Ovary (tissue), 3 donors: ENCODE data around the gene PAQR5.

Experiments
- EP300 ChIP-seq: sonication (generic); formaldehyde crosslinking; IDR thresholded peaks from one replicate; pipeline ENCODE4 v1.6.1; 2017; ENCODE audit warnings: antibody characterized with exemption
- POLR2A ChIP-seq: fragments of 450-650 bp; IDR thresholded peaks from one replicate; pipeline ENCODE4 v1.6.1; 2017; ENCODE audit warnings: antibody characterized with exemption, mild to moderate bottlenecking, moderate library complexity
- TF ChIP-seq, protein P1 (sequence below), 3 donors: fragments of 450-650 bp in 2 of 3; fragments of 200-600 bp in 1 of 3; IDR thresholded peaks; one replicate each; pipeline versions ENCODE4 v1.5.1 to v1.8.0; 2016 to 2022; ENCODE audit warnings: antibody characterized with exemption in 3 of 3, mild to moderate bottlenecking in 1 of 3
- donor health status: DM: no; HTN: no; CAD: no.

- TF ChIP-seq, protein P1, sequence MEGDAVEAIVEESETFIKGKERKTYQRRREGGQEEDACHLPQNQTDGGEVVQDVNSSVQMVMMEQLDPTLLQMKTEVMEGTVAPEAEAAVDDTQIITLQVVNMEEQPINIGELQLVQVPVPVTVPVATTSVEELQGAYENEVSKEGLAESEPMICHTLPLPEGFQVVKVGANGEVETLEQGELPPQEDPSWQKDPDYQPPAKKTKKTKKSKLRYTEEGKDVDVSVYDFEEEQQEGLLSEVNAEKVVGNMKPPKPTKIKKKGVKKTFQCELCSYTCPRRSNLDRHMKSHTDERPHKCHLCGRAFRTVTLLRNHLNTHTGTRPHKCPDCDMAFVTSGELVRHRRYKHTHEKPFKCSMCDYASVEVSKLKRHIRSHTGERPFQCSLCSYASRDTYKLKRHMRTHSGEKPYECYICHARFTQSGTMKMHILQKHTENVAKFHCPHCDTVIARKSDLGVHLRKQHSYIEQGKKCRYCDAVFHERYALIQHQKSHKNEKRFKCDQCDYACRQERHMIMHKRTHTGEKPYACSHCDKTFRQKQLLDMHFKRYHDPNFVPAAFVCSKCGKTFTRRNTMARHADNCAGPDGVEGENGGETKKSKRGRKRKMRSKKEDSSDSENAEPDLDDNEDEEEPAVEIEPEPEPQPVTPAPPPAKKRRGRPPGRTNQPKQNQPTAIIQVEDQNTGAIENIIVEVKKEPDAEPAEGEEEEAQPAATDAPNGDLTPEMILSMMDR (IDR thresholded peaks at IDR 0.05) = no peak
- TF ChIP-seq POLR2A = no peak
- TF ChIP-seq EP300 = no peak
Observed at GRCh38 chr15:69388260-69388705, 89.6 kb downstream of the PAQR5 start.
